H9 (cell line): Measurements from ENCODE around the gene FOXD2. TPM values are rescaled to one million over a fixed set of nuclear protein-coding genes. Genes with fewer than 3 reads are reported as not detected.
"Not testable (repeated sequence)": the region's sequence is repeated elsewhere in the genome, so short reads cannot be mapped to it uniquely, and the experiment has no call there.

Source experiments
- DNase-seq: peaks from one replicate; pipeline ENCODE4 v3.0.0-alpha.2; 2017
- H2AFZ ChIP-seq: one replicate; pipeline ENCODE4 v1.6.1; 2013; ENCODE audit warnings: mild to moderate bottlenecking, low read length, control low read depth, moderate library complexity
- H2AK5ac ChIP-seq: 2 replicates; pipeline ENCODE4 v1.6.1; 2013; ENCODE audit warnings: low read length, control low read depth, mixed read lengths; ENCODE audit not compliant: insufficient read length
- H2BK120ac ChIP-seq: one replicate; pipeline ENCODE4 v1.6.1; 2013; ENCODE audit warnings: low read depth, mild to moderate bottlenecking, low read length, control low read depth, inconsistent platforms; ENCODE audit not compliant: poor library complexity, severe bottlenecking
- H2BK12ac ChIP-seq: 2 replicates; pipeline ENCODE4 v1.6.1; 2013; ENCODE audit warnings: low read length, control low read depth, mixed read lengths, low read depth; ENCODE audit not compliant: insufficient read length
- H2BK15ac ChIP-seq: 2 replicates; pipeline ENCODE4 v1.6.1; 2013; ENCODE audit warnings: low read depth, low read length, control low read depth
- H2BK20ac ChIP-seq: one replicate; pipeline ENCODE4 v1.6.1; 2013; ENCODE audit warnings: low read depth, mild to moderate bottlenecking, low read length, control low read depth, inconsistent platforms; ENCODE audit not compliant: poor library complexity, severe bottlenecking
- H2BK5ac ChIP-seq: 2 replicates; pipeline ENCODE4 v1.6.1; 2013; ENCODE audit warnings: low read length, control low read depth, mixed read lengths; ENCODE audit not compliant: insufficient read length
- H3K14ac ChIP-seq: 2 replicates; pipeline ENCODE4 v1.6.1; 2013; ENCODE audit warnings: low read length, control low read depth; ENCODE audit not compliant: insufficient read depth
- H3K18ac ChIP-seq: 2 replicates; pipeline ENCODE4 v1.6.1; 2013; ENCODE audit warnings: low read depth, mild to moderate bottlenecking, mixed read lengths, low read length, control low read depth; ENCODE audit not compliant: insufficient read length
- H3K23ac ChIP-seq: 2 replicates; pipeline ENCODE4 v1.6.1; 2013; ENCODE audit warnings: low read length, control low read depth, mixed read lengths, low read depth; ENCODE audit not compliant: insufficient read length
- H3K23me2 ChIP-seq: 2 replicates; pipeline ENCODE4 v1.6.1; 2013; ENCODE audit warnings: low read depth, mild to moderate bottlenecking, mixed read lengths, low read length, control low read depth; ENCODE audit not compliant: insufficient read length, poor library complexity, severe bottlenecking
- H3K27ac ChIP-seq: 2 replicates; pipeline ENCODE4 v1.5.1; 2013; ENCODE audit warnings: low read length, control low read depth, mixed read lengths, low read depth; ENCODE audit not compliant: insufficient read length
- H3K27me3 ChIP-seq: 2 replicates; pipeline ENCODE4 v1.6.1; 2013; ENCODE audit warnings: low read length, control low read depth, inconsistent platforms; ENCODE audit not compliant: insufficient read depth
- H3K4ac ChIP-seq: 2 replicates; pipeline ENCODE4 v1.6.1; 2013; ENCODE audit warnings: low read depth, mild to moderate bottlenecking, control low read depth, inconsistent platforms, low read length, moderate library complexity
- H3K4me1 ChIP-seq: 2 replicates; pipeline ENCODE4 v1.6.1; 2013; ENCODE audit warnings: low read length, control low read depth, inconsistent platforms; ENCODE audit not compliant: insufficient read depth
- H3K4me2 ChIP-seq: 2 replicates; pipeline ENCODE4 v1.6.1; 2013; ENCODE audit warnings: low read length, control low read depth, mixed read lengths; ENCODE audit not compliant: insufficient read length, insufficient read depth
- H3K56ac ChIP-seq: 2 replicates; pipeline ENCODE4 v1.6.1; 2013; ENCODE audit warnings: low read depth, mild to moderate bottlenecking, mixed read lengths, low read length, control low read depth; ENCODE audit not compliant: insufficient read length
- H3K79me1 ChIP-seq: 2 replicates; pipeline ENCODE4 v1.6.1; 2013; ENCODE audit warnings: low read depth, mild to moderate bottlenecking, moderate library complexity, low read length, control low read depth, inconsistent platforms; ENCODE audit not compliant: insufficient read depth, poor library complexity, severe bottlenecking
- H3K79me2 ChIP-seq: 2 replicates; pipeline ENCODE4 v1.6.1; 2013; ENCODE audit warnings: low read length, control low read depth, inconsistent platforms; ENCODE audit not compliant: insufficient read depth
- H3K9ac ChIP-seq: 2 replicates; pipeline ENCODE4 v1.6.1; 2013; ENCODE audit warnings: low read length, control low read depth, mixed read lengths; ENCODE audit not compliant: insufficient read length; ENCODE audit errors: extremely low read depth
- H3K9me3 ChIP-seq: one replicate; pipeline ENCODE4 v1.6.1; 2013; ENCODE audit warnings: low read depth, low read length, inconsistent platforms; ENCODE audit not compliant: control insufficient read depth
- H3T11ph ChIP-seq: one replicate; pipeline ENCODE4 v1.6.1; 2013; ENCODE audit warnings: mild to moderate bottlenecking, low read length, control low read depth, inconsistent platforms
- H4K20me1 ChIP-seq: one replicate; pipeline ENCODE4 v1.6.1; 2013; ENCODE audit not compliant: control insufficient read depth, insufficient read length, insufficient read depth
- H4K5ac ChIP-seq: 2 replicates; pipeline ENCODE4 v1.6.1; 2013; ENCODE audit warnings: low read depth, mild to moderate bottlenecking, mixed read lengths, low read length, control low read depth; ENCODE audit not compliant: insufficient read length
- H4K8ac ChIP-seq: replicated peaks from 2 replicates; pipeline ENCODE4 v1.6.1; 2013; ENCODE audit warnings: low read length, control low read depth, mixed read lengths, low read depth; ENCODE audit not compliant: insufficient read length
- H4K91ac ChIP-seq: 2 replicates; pipeline ENCODE4 v1.6.1; 2013; ENCODE audit warnings: low read depth, mild to moderate bottlenecking, moderate library complexity, mixed read lengths, low read length, control low read depth; ENCODE audit not compliant: insufficient read length
- H3K27ac Mint-ChIP-seq, 3 experiments: 2 replicates in 2 of 3; 3 replicates in 1 of 3; pipeline ENCODE4 v1.8.0; 2020 to 2021; ENCODE audit warnings: mixed read lengths in 3 of 3, mild to moderate bottlenecking in 1 of 3, moderate library complexity in 1 of 3
- H3K27me3 Mint-ChIP-seq: 2 replicates; pipeline ENCODE4 v1.8.0; 2021; ENCODE audit warnings: low read depth, mild to moderate bottlenecking, moderate library complexity, mixed read lengths
- H3K36me3 Mint-ChIP-seq, 3 experiments: 2 replicates in 2 of 3; 3 replicates in 1 of 3; pipeline ENCODE4 v1.8.0; 2020 to 2021; ENCODE audit warnings: low read depth in 3 of 3, mixed read lengths in 3 of 3; ENCODE audit not compliant: insufficient read depth in 1 of 3
- H3K4me1 Mint-ChIP-seq, 2 experiments: 2 replicates each; pipeline ENCODE4 v1.8.0; 2020; ENCODE audit warnings: mixed read lengths in 2 of 2
- H3K4me3 Mint-ChIP-seq, 2 experiments: 2 replicates in 1 of 2; 3 replicates in 1 of 2; pipeline ENCODE4 v1.8.0; 2020 to 2021; ENCODE audit warnings: mild to moderate bottlenecking in 2 of 2, mixed read lengths in 2 of 2, moderate library complexity in 1 of 2
- H3K9me3 Mint-ChIP-seq, 2 experiments: 2 replicates in 1 of 2; 3 replicates in 1 of 2; pipeline ENCODE4 v1.8.0; 2020; ENCODE audit warnings: mild to moderate bottlenecking in 2 of 2, mixed read lengths in 2 of 2, moderate library complexity in 1 of 2
- CTCF ChIP-seq: fragments of 200-600 bp; sonication (generic); conservative IDR thresholded peaks from 3 replicates; pipeline ENCODE4 v1.8.0; 2021; ENCODE audit warnings: antibody characterized with exemption, mild to moderate bottlenecking
- WGBS: extraction: QIAGEN DNeasy Blood & Tissue Kit; methylation state at CpG from one replicate; pipeline ENCODE4 v1.1.7; 2013; ENCODE audit warnings: missing lambda C conversion rate, low lambda C conversion rate, mixed read lengths; ENCODE audit not compliant: insufficient read length; ENCODE audit errors: extremely low coverage; 5-methylcytosine and 5-hydroxymethylcytosine counted together
- total RNA-seq: library from RNA; stranded (reverse); gene quantifications from 2 replicates; pipeline ENCODE4 v1.2.1, GENCODE V29; 2021

Gene FOXD2
- total RNA-seq, 1 experiment from 2014 or later, result not detected

DNA sequence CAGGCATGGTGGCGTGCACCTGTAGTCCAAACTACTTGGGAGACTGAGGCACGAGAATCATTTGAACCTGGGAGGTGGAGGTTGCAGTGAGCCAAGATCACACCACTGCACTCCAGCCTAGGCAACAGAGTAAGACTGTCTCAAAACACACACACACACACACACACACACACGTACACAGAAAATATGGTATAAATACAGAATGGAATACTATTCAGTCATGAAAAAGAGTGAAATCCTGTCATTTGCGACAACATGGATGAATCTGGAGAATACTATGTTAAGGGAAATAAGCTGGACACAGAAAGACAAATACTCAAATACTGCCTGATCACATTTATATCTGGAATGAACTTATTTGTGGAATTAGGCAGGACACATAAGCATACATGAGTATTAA is 18.4 kb downstream of the FOXD2 start:
- H3K79me2 ChIP-seq, result no peaks in the 10 kb centered on the region
- H3K27ac ChIP-seq, result no peak overlapping the region
- H3K27ac Mint-ChIP-seq, result no peak overlapping the region
- H4K8ac ChIP-seq, result no peak overlapping the region
- H3K4me2 ChIP-seq, result no peak overlapping the region
- H2BK15ac ChIP-seq, result no peak overlapping the region
- no peaks in the 10 kb centered on the region for H3K79me1 ChIP-seq
- H3K4me1 ChIP-seq, result peaks cover 11% of the 10 kb centered on the region; the same call in 1 of the 2 replicates
- H3K27me3 ChIP-seq, result peaks cover 5% of the 10 kb centered on the region; the same call in 1 of the 2 replicates
- no CpG with 5 or more reads among the region's 4 CpGs for WGBS
- H3K27me3 Mint-ChIP-seq, result peaks cover 64% of the 10 kb centered on the region
- no peak overlapping the region for H3K4me3 Mint-ChIP-seq
- no peak overlapping the region for H3K23ac ChIP-seq
- DNase-seq, result no peak
- H4K20me1 ChIP-seq, result no peaks in the 10 kb centered on the region
- no peak overlapping the region for H3K18ac ChIP-seq
- no peaks in the 10 kb centered on the region for H3K23me2 ChIP-seq
- no peaks in the 10 kb centered on the region; a peak in 1 of 5 replicates for H3K9me3 Mint-ChIP-seq
- no peak overlapping the region for H2AFZ ChIP-seq
- H3K14ac ChIP-seq, result no peak overlapping the region
- no peak overlapping the region for H4K5ac ChIP-seq
- no peaks in the 10 kb centered on the region; a peak in 1 of 7 replicates for H3K36me3 Mint-ChIP-seq
- H2BK5ac ChIP-seq, result no peak overlapping the region
- no peak overlapping the region for H2AK5ac ChIP-seq
- H3K4ac ChIP-seq, result no peak overlapping the region
- no peak overlapping the region for H2BK12ac ChIP-seq
- H2BK20ac ChIP-seq, result no peak overlapping the region
- no peak overlapping the region for H3K56ac ChIP-seq
- H3T11ph ChIP-seq, result no peak overlapping the region
- H4K91ac ChIP-seq, result no peak overlapping the region
- peaks cover 33 to 53% of the 10 kb centered on the region in 2 experiments for H3K4me1 Mint-ChIP-seq
- H3K9me3 ChIP-seq, result no peaks in the 10 kb centered on the region
- no peak overlapping the region for H2BK120ac ChIP-seq
- no peak for TF ChIP-seq CTCF
- H3K9ac ChIP-seq, result no peak overlapping the region

- not testable (repeated sequence) for H3K27ac Mint-ChIP-seq
These were observed 19.7 kb downstream of the FOXD2 start for GRCh38 chr1:47457547-47457946.

More at GRCh38 chr1:47457547-47457946, 19.7 kb downstream of the FOXD2 start:
- not testable (repeated sequence) for H2BK5ac ChIP-seq, H2BK15ac ChIP-seq, H3K23ac ChIP-seq, H3K9me3 Mint-ChIP-seq, H3K79me1 ChIP-seq, H3K23me2 ChIP-seq, H2AFZ ChIP-seq, H2BK120ac ChIP-seq, H3K27me3 ChIP-seq, H3K9me3 ChIP-seq, H4K8ac ChIP-seq, H2AK5ac ChIP-seq, H3K56ac ChIP-seq, H2BK20ac ChIP-seq, H4K20me1 ChIP-seq, DNase-seq, H3T11ph ChIP-seq, H3K9ac ChIP-seq, H3K4me3 Mint-ChIP-seq, H3K27ac ChIP-seq, H3K18ac ChIP-seq, H3K4ac ChIP-seq, H2BK12ac ChIP-seq, H3K14ac ChIP-seq, H4K91ac ChIP-seq, H3K4me2 ChIP-seq, H3K79me2 ChIP-seq, H4K5ac ChIP-seq, H3K36me3 Mint-ChIP-seq
- whole genome bisulfite sequencing, result no CpG with 5 or more reads among the region's 16 CpGs
- H3K4me1 ChIP-seq, result peaks cover 11% of the 10 kb centered on the region; the same call in 1 of the 2 replicates
- H3K27me3 Mint-ChIP-seq, result peaks cover 77% of the 10 kb centered on the region
- peaks cover 28 to 42% of the 10 kb centered on the region in 2 experiments for H3K4me1 Mint-ChIP-seq
